HG03025 (cell line): ENCODE data around the gene LRIG1.

ENCODE experiments used
- ATAC-seq: cut with Tn5 transposase; IDR thresholded peaks from one replicate; pipeline ENCODE4 v1.9.1; 2021; ENCODE audit warnings: mild to moderate bottlenecking, moderate library complexity; ENCODE audit not compliant: unreplicated experiment, low FRiP score

Gene LRIG1

GRCh38 chr3:66406831-66407610 lies 93.8 kb downstream of the LRIG1 start:
- ATAC-seq: no peak

- no peak for ATAC-seq
These were observed 94.7 kb downstream of the LRIG1 start for GRCh38 chr3:66406163-66406562.

DNA sequence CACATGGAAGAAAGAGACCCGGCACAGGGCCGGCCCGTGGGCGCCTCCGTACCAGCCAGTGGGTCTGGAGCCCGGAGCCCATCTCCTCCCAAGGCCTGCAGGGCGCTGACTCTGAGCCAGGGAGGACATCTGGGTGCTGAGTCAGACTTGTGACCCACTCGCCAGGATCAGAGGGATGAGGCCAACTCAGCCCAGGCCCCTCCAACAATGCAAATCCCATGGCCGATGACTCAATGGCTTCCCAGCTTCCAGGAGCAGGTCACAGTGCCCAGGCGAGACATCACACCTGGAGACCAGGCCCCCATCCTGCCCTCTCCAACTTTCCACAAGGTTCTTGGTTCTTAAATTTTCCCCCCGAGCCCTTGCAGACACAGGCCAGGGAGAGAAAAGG lies 95.1 kb downstream of the LRIG1 start:
- ATAC-seq: no peak

GRCh38 chr3:66404903-66405700 lies 95.7 kb downstream of the LRIG1 start:
- ATAC-seq: no peak

DNA sequence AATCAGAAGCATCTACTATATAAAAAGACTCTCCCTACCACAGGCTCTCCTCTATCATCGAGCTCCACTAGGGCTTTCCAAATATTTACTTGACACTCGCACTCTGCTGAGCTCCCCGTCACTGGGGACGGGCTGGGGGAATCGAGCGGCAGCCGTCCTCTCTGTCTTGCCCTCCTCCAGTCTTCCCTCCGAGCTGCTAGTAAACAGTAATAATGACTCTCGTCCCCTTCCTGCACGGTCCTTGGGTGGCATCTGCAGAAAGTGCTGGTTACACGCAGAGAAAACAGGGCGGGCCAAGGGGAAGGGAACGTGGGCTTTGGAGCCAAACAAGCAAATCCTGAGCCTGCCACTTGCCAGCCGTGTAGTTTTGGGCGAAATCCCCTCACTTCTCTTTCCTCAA lies 96.6 kb downstream of the LRIG1 start:
- no peak for ATAC-seq

GRCh38 chr3:66403323-66403990 lies 97.4 kb downstream of the LRIG1 start:
- no peak for ATAC-seq

DNA sequence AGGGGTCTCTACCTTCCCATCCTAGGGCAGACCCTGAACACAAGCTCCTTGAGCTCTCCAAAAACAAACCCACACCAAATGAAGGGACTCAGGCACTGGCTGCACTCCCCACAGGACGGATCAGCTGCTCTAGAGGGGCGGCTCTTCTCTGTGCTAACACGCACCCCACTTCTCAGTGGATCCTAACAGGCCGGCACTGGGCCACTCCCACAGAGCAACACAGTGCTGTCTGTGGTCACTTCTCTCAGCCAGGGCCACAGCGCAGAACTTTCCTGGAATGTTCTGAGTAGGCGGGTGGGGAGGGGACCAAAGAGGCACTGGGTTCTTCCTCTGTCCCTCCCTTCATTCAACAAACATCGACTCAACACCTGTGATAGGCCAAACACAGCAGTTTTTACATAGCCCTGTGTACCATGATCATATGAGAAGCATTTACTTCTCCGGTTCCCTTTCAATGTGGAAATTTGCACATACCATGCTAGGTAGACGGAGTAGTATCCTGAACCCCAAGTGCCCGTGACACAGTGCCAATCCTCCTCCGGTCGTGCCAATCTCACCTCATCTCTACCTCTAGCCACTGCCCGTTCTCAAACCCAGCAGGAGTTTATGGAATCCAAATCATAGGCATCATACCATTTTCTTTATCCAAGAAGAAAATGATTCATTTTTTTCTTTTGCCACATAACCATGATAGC lies 98.1 kb downstream of the LRIG1 start:
- ATAC-seq: no peak

GRCh38 chr3:66401675-66402491 lies 98.9 kb downstream of the LRIG1 start:
- ATAC-seq: no peak

- ATAC-seq: no peak
These were observed 99.7 kb downstream of the LRIG1 start for GRCh38 chr3:66401157-66401550.

GRCh38 chr3:66400411-66401156 lies 100.2 kb downstream of the LRIG1 start:
- ATAC-seq: no peak

- no peak for ATAC-seq
These were observed 101.1 kb downstream of the LRIG1 start for GRCh38 chr3:66399529-66400232.

GRCh38 chr3:66398228-66399025 lies 102.4 kb downstream of the LRIG1 start:
- ATAC-seq: no peak

DNA sequence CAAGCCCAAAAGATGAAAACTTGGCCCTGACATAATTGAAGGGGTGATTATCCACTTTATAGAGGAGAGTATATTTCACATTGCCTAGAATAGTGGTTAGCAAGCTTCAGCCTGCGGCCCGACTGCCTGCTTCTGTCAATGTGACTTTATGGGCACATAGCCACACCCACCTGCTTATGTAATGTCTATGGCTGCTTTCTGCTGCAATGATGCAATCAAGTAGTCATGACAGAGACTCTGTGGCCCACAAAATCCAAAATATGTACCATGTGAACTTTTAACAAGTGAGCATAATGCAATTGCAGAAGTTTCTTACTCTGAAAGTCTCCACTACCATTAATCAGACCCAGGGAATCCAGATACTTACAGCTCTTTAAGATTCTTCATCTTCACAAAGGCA lies 103.1 kb downstream of the LRIG1 start:
- no peak for ATAC-seq

- no peak for ATAC-seq
These were observed 103.9 kb downstream of the LRIG1 start for GRCh38 chr3:66396888-66397287.

DNA sequence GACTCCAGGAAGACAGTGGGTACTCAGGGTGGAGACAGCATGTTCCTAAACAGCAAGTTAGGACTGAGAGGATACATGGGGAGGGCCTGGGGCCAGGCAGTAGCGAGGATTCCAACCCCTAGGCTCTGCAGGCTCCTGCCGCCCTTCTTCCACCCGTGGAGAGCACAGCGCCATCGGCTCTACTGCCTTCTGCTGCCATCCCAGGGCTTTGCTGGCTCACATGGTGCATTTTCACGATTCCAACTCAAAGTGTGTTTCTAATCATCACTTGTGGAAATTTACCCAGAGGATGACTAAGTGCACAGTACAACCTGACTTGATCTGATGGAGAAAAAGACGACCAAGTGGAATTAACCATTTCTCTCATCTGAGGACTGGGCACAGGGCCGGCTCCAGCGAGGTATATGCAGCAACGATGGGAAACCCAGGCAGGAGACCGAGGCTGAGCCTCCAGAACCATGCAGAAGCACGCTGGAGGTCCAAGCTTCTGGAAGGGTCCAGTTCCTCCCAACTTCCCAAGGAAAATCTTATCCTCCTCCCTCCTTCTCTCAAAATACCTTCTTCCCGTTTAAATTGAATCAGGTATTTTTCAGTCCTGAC lies 104.6 kb downstream of the LRIG1 start:
- ATAC-seq: no peak

DNA sequence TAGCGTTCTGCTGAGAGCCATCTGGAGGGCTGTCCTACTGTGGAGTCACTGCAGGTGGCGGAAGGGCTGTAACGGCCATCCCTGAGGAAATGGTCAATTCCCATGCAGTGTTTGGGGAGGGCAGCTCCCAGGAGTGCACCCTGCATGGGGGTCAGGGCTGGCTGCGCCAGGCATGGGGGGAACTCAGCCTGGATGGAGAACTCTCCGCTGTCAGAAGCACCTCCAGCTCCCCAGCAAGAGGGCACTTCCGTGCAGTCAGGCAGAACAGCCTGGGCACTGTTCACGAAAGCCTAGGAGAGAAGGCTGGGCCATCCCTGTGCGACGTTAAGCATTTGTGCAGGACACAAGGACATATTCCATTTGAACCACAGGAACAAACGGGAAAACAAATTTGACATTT lies 105.2 kb downstream of the LRIG1 start:
- no peak for ATAC-seq

DNA sequence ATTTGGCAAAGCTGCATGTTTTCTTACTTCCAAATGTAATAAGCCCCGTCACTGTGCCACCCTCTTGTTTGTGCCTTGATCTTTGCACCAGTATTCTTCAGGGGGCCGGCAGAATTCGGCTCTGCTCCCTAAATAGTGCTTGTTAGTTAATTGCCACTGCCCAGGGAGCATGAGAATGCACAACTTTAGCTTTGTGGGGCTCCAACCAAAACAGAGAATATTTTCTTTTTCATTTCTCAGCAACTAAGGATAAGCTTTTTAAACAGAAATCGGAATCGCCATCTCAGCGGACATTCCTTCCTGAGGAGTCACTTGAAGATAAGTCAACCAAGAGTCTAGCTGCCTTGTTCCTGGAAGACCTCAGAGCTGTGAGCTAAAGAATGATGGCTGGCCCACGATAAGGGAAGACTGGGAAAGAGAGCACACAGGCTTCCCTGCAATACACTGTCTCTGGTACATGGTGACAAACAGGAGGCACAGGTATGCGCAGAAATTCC lies 106.0 kb downstream of the LRIG1 start:
- ATAC-seq: no peak
